ENCODE measurements around the gene TPK1.

Gene TPK1

DNA sequence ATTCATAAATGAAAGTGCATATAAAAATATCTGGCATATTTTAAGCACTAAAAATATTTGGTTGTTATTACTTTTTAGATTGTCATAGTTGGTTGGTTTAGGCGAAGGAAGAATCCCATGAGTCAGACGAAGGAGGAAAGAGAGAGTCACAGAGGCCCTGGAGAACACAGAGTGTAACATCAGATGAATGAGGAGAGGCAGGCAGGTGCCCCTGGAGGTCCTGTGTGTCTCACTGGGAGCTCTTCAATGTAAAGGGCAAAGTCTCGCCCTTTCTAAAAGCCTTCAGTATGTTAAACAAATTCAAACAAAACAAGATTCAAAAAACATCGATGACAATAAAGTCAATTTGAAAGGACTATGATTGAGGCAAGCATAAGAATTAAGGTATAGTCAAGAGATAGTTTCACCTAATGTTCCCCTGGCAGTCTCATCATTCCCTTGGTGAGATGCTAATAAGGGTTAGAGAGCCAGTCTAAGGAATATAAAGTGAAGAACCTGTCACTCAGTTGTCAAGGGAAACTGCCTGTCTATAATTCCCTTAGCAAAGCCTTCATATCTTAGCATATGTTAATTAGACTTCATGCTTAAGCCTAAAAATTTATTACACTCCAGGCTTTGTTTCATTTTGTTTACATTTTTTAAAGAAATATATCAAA lies 194.3 kb downstream of the TPK1 start:
- TF ChIP-seq, protein P1, sequence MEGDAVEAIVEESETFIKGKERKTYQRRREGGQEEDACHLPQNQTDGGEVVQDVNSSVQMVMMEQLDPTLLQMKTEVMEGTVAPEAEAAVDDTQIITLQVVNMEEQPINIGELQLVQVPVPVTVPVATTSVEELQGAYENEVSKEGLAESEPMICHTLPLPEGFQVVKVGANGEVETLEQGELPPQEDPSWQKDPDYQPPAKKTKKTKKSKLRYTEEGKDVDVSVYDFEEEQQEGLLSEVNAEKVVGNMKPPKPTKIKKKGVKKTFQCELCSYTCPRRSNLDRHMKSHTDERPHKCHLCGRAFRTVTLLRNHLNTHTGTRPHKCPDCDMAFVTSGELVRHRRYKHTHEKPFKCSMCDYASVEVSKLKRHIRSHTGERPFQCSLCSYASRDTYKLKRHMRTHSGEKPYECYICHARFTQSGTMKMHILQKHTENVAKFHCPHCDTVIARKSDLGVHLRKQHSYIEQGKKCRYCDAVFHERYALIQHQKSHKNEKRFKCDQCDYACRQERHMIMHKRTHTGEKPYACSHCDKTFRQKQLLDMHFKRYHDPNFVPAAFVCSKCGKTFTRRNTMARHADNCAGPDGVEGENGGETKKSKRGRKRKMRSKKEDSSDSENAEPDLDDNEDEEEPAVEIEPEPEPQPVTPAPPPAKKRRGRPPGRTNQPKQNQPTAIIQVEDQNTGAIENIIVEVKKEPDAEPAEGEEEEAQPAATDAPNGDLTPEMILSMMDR (IDR thresholded peaks at IDR 0.05; ENCODE audit: control insufficient read depth, extremely low read depth, insufficient read depth) = no peak
- DNase-seq (ENCODE audit: low read depth) = no peak
- H3K4me3 ChIP-seq (ENCODE audit: low read depth, low read length) = no peak overlapping the region

DNA sequence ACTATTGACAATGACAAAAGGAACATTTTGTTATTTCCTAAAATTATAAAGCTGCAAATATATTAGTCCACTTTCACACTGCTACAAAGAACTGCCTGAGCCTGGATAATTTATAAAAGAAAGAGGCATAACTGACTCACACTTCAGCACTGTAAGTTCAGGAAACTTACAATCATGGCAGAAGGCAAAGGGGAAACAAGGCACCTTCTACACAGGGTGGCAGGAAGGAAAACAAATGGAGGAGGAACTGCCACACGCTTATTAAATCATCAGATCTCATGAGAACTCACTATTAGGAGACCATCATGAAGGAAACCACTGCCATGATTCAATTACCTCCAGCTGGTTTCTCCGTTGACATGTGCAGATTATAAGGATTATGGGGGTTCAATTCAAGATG lies 203.1 kb downstream of the TPK1 start:
- TF ChIP-seq, protein P1 (IDR thresholded peaks at IDR 0.05; ENCODE audit: control insufficient read depth, extremely low read depth, insufficient read depth) = no peak
- H3K4me3 ChIP-seq (ENCODE audit: low read depth, low read length) = no peak overlapping the region
- DNase-seq (ENCODE audit: low read depth) = peak; percentile 42

DNA sequence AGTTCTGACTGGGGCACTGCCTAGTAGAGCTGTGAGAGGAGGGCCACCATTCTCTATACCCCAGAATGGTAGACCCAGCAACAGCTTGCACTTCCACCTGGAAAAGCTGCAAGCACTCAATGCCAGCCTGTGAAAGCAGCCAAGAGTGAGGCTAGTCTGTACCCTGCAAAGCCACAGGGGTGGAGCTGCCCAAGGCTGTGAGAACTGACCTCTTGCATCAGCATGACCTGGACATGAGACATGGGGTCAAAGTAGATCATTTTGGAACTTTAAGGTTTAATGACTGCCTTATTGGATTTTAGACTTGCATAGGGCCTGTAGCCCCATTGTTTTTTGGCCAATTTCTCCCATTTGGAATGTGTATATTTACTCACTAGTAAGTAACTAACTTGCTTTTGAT lies 206.3 kb downstream of the TPK1 start:
- no peak for DNase-seq (ENCODE audit: low read depth)
- no peak overlapping the region for H3K4me3 ChIP-seq (ENCODE audit: low read depth, low read length)
- TF ChIP-seq, protein P1 (IDR thresholded peaks at IDR 0.05; ENCODE audit: control insufficient read depth, extremely low read depth, insufficient read depth) = no peak

DNA sequence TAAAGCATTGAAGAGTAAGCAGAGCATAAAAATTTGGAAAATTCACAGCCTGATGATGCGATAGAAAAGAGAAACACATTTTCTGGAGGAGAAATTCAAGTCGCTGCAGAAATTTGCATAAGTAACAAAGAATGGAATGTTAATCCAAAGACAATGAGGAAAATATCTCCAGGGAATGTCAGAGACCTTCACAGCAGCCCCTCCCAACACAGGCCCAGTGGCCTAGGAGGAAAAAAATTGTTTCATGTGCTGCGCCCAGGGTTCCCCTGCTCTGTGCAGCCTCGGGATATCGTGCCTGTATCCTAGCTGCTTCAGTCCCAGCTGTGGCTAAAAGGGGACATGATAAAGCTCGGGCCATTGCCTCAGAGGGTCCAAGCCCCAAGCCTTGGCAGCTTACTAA lies 206.8 kb downstream of the TPK1 start:
- TF ChIP-seq, protein P1 (IDR thresholded peaks at IDR 0.05; ENCODE audit: control insufficient read depth, extremely low read depth, insufficient read depth) = no peak
- no peak overlapping the region for H3K4me3 ChIP-seq (ENCODE audit: low read depth, low read length)
- no peak for DNase-seq (ENCODE audit: low read depth)

DNA sequence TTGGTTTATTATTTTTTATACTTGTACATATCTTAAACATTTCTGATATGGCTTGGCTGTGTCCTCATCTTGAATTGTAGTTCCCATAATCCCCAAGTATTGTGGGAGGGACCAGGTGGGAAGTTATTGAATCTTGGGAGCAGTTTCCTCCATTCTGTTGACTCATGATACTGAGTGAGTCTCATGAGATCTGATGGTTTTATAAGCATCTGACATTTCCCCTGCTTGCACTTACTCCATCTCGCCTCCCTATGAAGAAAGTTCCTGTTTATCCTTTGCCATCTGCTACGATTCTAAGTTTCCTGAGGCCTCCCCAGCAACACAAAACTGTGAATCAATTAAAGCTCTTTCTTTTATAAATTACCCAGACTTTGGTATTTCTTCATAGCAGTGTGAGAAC lies 207.7 kb downstream of the TPK1 start:
- no peak overlapping the region for H3K4me3 ChIP-seq (ENCODE audit: low read depth, low read length)
- TF ChIP-seq, protein P1 (IDR thresholded peaks at IDR 0.05; ENCODE audit: control insufficient read depth, extremely low read depth, insufficient read depth) = no peak
- no peak for DNase-seq (ENCODE audit: low read depth)

DNA sequence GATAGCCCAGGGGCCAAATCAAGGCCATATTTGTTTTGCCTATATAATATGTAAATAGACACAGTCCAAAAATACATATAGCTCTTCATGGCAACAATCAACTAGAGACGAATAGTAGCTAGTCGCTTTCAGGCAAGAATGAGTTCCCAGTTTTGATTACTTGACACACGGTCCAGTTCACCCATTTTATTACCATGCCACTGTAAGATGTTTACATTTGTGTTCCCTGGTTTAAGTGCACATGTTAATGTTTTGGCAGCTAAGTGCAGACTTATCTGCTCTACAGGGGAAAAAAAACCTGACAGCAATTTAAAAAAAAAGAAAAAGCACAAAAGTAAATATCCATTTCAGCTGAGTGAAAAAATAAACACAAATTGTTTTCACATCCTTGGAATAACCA lies 213.1 kb downstream of the TPK1 start:
- peak; percentile 52 for DNase-seq (ENCODE audit: low read depth)
- TF ChIP-seq, protein P1 (IDR thresholded peaks at IDR 0.05; ENCODE audit: control insufficient read depth, extremely low read depth, insufficient read depth) = no peak

DNA sequence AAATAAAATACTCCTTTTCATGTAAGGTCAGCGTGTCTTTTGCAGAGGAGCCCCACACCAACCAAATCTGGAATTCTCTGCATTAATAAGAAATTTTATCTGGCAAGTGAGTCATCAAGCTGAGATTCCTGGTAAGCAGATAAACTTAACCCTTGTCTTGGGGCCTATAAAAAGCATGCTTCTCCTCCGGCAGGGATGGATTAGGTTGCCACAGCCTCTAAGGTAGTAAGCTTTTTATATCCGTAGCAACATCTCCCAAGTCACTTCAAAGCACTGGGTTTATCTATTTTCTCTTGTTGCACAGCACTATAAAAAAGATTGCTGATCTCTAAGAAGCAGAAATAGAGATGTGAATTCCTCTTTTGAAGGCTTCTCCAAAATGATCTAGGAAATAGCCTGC lies 229.6 kb downstream of the TPK1 start:
- no peak overlapping the region for H3K4me3 ChIP-seq (ENCODE audit: low read depth, low read length)
- no peak for DNase-seq (ENCODE audit: low read depth)
- TF ChIP-seq, protein P1 (IDR thresholded peaks at IDR 0.05; ENCODE audit: control insufficient read depth, extremely low read depth, insufficient read depth) = no peak

More for the DNA sequence above, 213.1 kb downstream of the TPK1 start:
- H3K4me3 ChIP-seq (ENCODE audit: low read depth, low read length) = no peak overlapping the region
